Thymus (tissue), 11 donors: ENCODE measurements around the gene SIL1. TPM values are rescaled to one million over a fixed set of nuclear protein-coding genes. Genes with fewer than 3 reads are reported as not detected.
"Not testable (repeated sequence)": the region's sequence is repeated elsewhere in the genome, so short reads cannot be mapped to it uniquely, and the experiment has no call there.

Experiments used
- DNase-seq, 9 donors: peaks; one replicate each; pipeline ENCODE4 v3.0.0-alpha.2; 2013; ENCODE audit warnings: low spot score in 9 of 9, low read depth in 6 of 9, missing footprints in 1 of 9
- H3K27ac ChIP-seq, 2 donors: one replicate each; pipeline ENCODE4 v1.5.1; 2013; ENCODE audit warnings: control low read depth in 1 of 2, low read depth in 1 of 2, low read length in 1 of 2, mild to moderate bottlenecking in 1 of 2, moderate library complexity in 1 of 2
- H3K27me3 ChIP-seq, 2 donors: one replicate each; pipeline ENCODE4 v1.5.1; 2013; ENCODE audit warnings: low read length in 1 of 2; ENCODE audit not compliant: control insufficient read depth in 2 of 2, insufficient read depth in 1 of 2
- H3K36me3 ChIP-seq, 2 donors: one replicate each; pipeline ENCODE4 v1.5.1; 2013; ENCODE audit warnings: low read length in 1 of 2, mild to moderate bottlenecking in 1 of 2, moderate library complexity in 1 of 2; ENCODE audit not compliant: control insufficient read depth in 2 of 2, insufficient read depth in 2 of 2
- H3K4me1 ChIP-seq, 2 donors: one replicate each; pipeline ENCODE4 v1.5.1; 2013; ENCODE audit warnings: low read length in 2 of 2; ENCODE audit not compliant: control insufficient read depth in 2 of 2, insufficient read depth in 2 of 2
- H3K4me3 ChIP-seq, 2 donors: one replicate each; pipeline ENCODE4 v1.5.1; 2013; ENCODE audit warnings: low read length in 2 of 2, control low read depth in 1 of 2, mild to moderate bottlenecking in 1 of 2
- H3K9me3 ChIP-seq, 2 donors: one replicate each; pipeline ENCODE4 v1.5.1; 2013; ENCODE audit warnings: low read length in 1 of 2, mild to moderate bottlenecking in 1 of 2; ENCODE audit not compliant: control insufficient read depth in 2 of 2, insufficient read depth in 1 of 2
- WGBS: extraction: QIAGEN DNeasy Blood & Tissue Kit; methylation state at CpG from one replicate; pipeline ENCODE4 v1.1.7; 2013; 5-methylcytosine and 5-hydroxymethylcytosine counted together
- polyA plus RNA-seq: library from polyadenylated mRNA; stranded (reverse); fragments of 200-250 nt; gene quantifications from one replicate; pipeline ENCODE4 v1.2.3, GENCODE V29; 2013
- total RNA-seq: library from RNA; stranded (reverse); fragments of 120-200 nt; gene quantifications from one replicate; pipeline ENCODE4 v1.2.4, GENCODE V29; 2013
- donor health status: healthy.

Gene SIL1
- total and polyA plus RNA-seq, 2 donors: 17.0 to 30.2 TPM

DNA sequence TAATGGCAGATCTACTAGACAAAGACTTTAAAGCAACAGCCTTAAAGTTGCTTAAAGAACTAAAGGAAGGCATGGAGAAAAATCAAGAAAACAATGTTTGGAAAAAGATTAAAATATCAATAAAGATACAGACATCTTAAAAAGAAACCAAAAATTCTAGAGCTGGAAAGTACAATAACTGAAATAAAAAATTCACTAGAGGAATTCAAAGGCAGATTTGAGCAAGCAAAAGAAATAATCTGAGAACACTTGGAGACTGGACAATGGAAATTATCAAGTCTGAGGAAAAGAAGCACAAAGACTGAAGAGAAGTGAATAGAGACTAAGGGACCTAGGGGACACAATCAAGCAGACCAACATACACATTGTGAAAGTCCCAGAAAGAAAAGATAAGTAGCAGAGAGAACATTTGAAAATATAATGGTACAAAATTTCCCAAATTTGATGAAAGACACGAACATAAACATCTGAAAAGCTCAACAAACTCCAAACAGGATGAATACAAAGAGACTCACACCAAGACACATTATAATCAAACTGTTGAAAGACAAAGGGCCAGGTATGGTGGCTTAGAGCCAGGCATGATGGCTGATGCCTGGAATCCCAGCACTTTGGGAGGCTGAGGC is 26.3 kb downstream of the SIL1 start:
- WGBS: 94% methylated on average over 1 of the region's 1 CpG
- Histone ChIP-seq H3K27ac (no peak overlapping the region), H3K9me3 (peaks cover 0 to 10% of the 10 kb centered on the region in 2 donors), H3K27me3 (no peaks in the 10 kb centered on the region), H3K4me1 (peaks cover 0 to 6% of the 10 kb centered on the region in 2 donors), H3K36me3 (no peaks in the 10 kb centered on the region), H3K4me3 (no peak overlapping the region)
- DNase-seq: no peak

- H3K36me3 ChIP-seq: no peaks in the 10 kb centered on the region
- H3K27ac ChIP-seq: peak overlapping the region in 1 of 2 donors; percentile 0
- no peaks in the 10 kb centered on the region for H3K27me3 ChIP-seq
- H3K4me3 ChIP-seq: no peak overlapping the region
- WGBS: 68% methylated on average over 5 of the region's 5 CpGs
- DNase-seq: no peak
- peaks cover 0 to 6% of the 10 kb centered on the region in 2 donors for H3K4me1 ChIP-seq
- H3K9me3 ChIP-seq: peaks cover 0 to 10% of the 10 kb centered on the region in 2 donors
Observed at GRCh38 chr5:139167952-139168720, 30.0 kb downstream of the SIL1 start.

- H3K4me3 ChIP-seq: no peak overlapping the region
- H3K4me1 ChIP-seq: peaks cover 0 to 6% of the 10 kb centered on the region in 2 donors
- 98% methylated on average over 2 of the region's 2 CpGs for WGBS
- H3K27ac ChIP-seq: no peak overlapping the region
- H3K9me3 ChIP-seq: peaks cover 0 to 7% of the 10 kb centered on the region in 2 donors
- no peaks in the 10 kb centered on the region for H3K36me3 ChIP-seq
- H3K27me3 ChIP-seq: no peaks in the 10 kb centered on the region
- DNase-seq: no peak
Observed at GRCh38 chr5:139167533-139167932, 30.6 kb downstream of the SIL1 start.

- Histone ChIP-seq H3K9me3 (peaks cover 0 to 2% of the 10 kb centered on the region in 2 donors), H3K4me3 (no peak overlapping the region), H3K36me3 (no peaks in the 10 kb centered on the region), H3K27me3 (no peaks in the 10 kb centered on the region), H3K4me1 (peaks cover 0 to 6% of the 10 kb centered on the region in 2 donors), H3K27ac (no peak overlapping the region)
- no peak for DNase-seq
- 97% methylated on average over 7 of the region's 7 CpGs for WGBS
Observed at GRCh38 chr5:139167063-139167462, 31.1 kb downstream of the SIL1 start.

DNA sequence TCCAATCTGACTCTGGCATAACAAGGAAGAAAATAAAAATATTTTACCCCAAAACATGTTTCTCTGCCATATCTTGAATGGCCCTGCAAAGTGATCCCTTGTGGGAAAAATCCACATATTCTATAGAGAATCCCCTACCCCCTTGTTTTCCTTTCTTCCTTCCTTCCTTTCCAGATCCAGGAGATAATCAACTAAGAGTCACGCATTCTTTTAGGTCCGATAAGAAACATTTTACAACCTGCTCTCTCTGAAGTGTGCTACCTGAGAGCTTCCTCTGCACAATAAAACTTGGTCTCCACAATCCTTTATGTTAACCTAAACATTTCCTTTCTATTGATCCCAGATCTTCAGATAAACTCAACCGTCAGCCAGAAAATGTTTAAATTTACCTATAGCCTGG is 33.3 kb downstream of the SIL1 start:
- H3K36me3 ChIP-seq, DNase-seq, H3K9me3 ChIP-seq, H3K4me3 ChIP-seq, H3K27me3 ChIP-seq, H3K27ac ChIP-seq, H3K4me1 ChIP-seq: not testable (repeated sequence)
- WGBS: 83% methylated on average over 3 of the region's 3 CpGs

DNA sequence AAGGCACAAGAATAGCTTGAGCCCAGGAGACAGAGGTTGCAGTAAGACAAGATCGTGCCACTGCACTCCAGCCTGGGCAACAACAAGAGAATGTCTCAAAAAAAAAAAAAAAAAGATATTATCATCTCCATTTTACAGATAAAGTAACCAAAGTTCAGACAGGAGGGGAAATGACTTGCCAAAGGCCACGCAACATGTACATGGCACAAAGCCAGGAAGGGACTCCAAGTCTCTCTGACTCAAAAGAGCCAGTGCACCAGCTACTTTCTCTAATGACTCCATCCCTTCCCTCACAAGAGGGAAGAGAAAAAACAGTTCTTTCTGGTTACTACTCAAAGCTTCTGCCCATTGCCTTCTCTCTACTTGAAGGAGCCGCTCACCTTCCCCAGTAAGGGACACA is 34.1 kb downstream of the SIL1 start:
- Histone ChIP-seq H3K27me3 (no peaks in the 10 kb centered on the region), H3K4me1 (peaks cover 0 to 6% of the 10 kb centered on the region in 2 donors), H3K36me3 (no peaks in the 10 kb centered on the region), H3K9me3 (no peaks in the 10 kb centered on the region), H3K4me3 (no peak overlapping the region), H3K27ac (no peak overlapping the region)
- DNase-seq: no peak
- 91% methylated on average over 3 of the region's 3 CpGs for WGBS

GRCh38 chr5:139162448-139162847 is 35.7 kb downstream of the SIL1 start:
- 98% methylated on average over 4 of the region's 4 CpGs for WGBS
- H3K4me3 ChIP-seq: no peak overlapping the region
- no peaks in the 10 kb centered on the region for H3K36me3 ChIP-seq
- H3K27me3 ChIP-seq: no peaks in the 10 kb centered on the region
- no peak for DNase-seq
- H3K9me3 ChIP-seq: no peaks in the 10 kb centered on the region
- H3K4me1 ChIP-seq: no peaks in the 10 kb centered on the region
- H3K27ac ChIP-seq: no peak overlapping the region

DNA sequence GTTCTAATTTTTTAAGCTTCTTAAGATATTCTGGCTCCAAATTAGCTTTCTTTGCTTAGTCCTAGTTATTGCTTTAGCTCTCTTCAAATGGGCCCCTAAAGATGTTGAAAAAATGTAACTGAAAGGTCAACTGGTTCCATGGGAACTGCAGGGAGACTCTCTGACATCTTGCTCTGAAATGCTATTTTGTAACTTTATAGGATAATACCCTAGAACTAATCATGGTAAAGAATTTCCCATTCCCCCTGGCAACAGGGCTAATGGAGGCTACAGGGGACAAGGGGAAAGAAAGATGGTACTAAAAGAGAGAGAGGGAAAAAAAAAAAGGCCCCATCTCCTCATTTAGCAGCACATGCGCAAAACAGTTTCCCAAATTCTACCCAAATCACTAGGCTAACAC is 39.4 kb downstream of the SIL1 start:
- H3K4me1 ChIP-seq: no peaks in the 10 kb centered on the region
- H3K27me3 ChIP-seq: no peaks in the 10 kb centered on the region
- H3K27ac ChIP-seq: no peak overlapping the region
- no peak for DNase-seq
- no peak overlapping the region for H3K4me3 ChIP-seq
- H3K36me3 ChIP-seq: no peaks in the 10 kb centered on the region
- no peaks in the 10 kb centered on the region for H3K9me3 ChIP-seq
- 100% methylated on average over 1 of the region's 1 CpG for WGBS

DNA sequence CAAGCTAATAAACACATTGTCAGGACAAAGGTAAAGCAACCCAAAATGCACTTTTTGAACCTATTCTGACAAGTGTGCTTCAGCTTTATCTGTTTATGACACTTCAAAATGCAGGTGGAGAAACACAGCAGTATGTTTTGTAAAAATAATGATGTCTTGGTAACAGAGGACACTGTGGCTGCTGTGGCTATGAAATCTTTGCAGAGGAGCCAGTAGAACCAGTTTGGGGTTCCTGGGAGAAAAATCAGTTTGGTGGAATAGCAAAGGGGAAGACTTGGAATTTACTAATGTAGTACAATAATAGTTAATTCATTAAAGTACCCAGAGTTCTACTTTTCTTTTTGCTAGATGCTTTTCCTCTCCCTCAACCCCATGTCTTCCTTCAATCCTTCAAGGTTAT is 40.6 kb downstream of the SIL1 start:
- no peaks in the 10 kb centered on the region for H3K4me1 ChIP-seq
- no peaks in the 10 kb centered on the region for H3K27me3 ChIP-seq
- H3K4me3 ChIP-seq: no peak overlapping the region
- H3K36me3 ChIP-seq: no peaks in the 10 kb centered on the region
- no peak for DNase-seq
- H3K27ac ChIP-seq: no peak overlapping the region
- H3K9me3 ChIP-seq: no peaks in the 10 kb centered on the region
